Astrocyte (in vitro differentiated cells and primary cell): ENCODE results near the gene CNTNAP5.

Experiments used
- CTCF ChIP-seq: IDR thresholded peaks from 2 replicates; pipeline ENCODE4 v1.5.1; 2011; ENCODE audit warnings: low read depth, mild to moderate bottlenecking, inconsistent platforms, low read length, moderate library complexity; ENCODE audit not compliant: insufficient read depth
- EZH2 ChIP-seq: IDR thresholded peaks from 2 replicates; pipeline ENCODE4 v1.6.1; 2012; ENCODE audit warnings: mild to moderate bottlenecking, low read length, inconsistent platforms; ENCODE audit not compliant: insufficient read depth

- TF ChIP-seq CTCF, result no peak
- TF ChIP-seq EZH2, result no peak
Measured at GRCh38 chr2:124382067-124382618, 357.1 kb downstream of the CNTNAP5 start.
